Endothelial cell of umbilical vein (primary cell): ENCODE results near the gene MAPKAP1. TPM values are rescaled to one million over a fixed set of nuclear protein-coding genes. Genes with fewer than 3 reads are reported as not detected.

Source experiments
- BruUV-seq: library from RNA; stranded (reverse); fragments of 400-500 nt; replicated peaks from 2 replicates; lab custom pipeline; 2021; lab: Mats Ljungman, UMichigan
- CTCF ChIA-PET: fragments of 300-600, 350-600 bp; sonication (Branson Sonifier 250); formaldehyde crosslinking; loops from one replicate; lab custom pipeline; 2021; ENCODE audit warnings: antibody characterized with exemption, inconsistent platforms; lab: Charles Lee
- POLR2A ChIA-PET: fragments of 300-600, 350-600 bp; sonication (Branson Sonifier 250); formaldehyde crosslinking; loops from one replicate; lab custom pipeline; 2021; ENCODE audit warnings: antibody characterized with exemption, inconsistent platforms; lab: Charles Lee
- DNase-seq: peaks from one replicate; pipeline ENCODE4 v3.0.0-alpha.2; 2011; ENCODE audit warnings: low read depth, low spot score
- FAIRE-seq: peaks from 2 replicates; lab custom pipeline; 2011; peaks lifted over from hg19 to GRCh38; lab: Jason Lieb, UNC
- H2AFZ ChIP-seq: 2 replicates; pipeline ENCODE4 v1.6.0; 2012; ENCODE audit warnings: low read depth, low read length, control low read depth, inconsistent platforms
- H3K27ac ChIP-seq: 2 replicates; pipeline ENCODE4 v1.5.1; 2011; ENCODE audit warnings: low read depth, mild to moderate bottlenecking, control low read depth, low read length, moderate library complexity; ENCODE audit not compliant: insufficient read depth
- H3K27me3 ChIP-seq, 2 experiments: 2 replicates each; pipeline versions ENCODE4 v1.6.0 to v1.6.1; 2011; ENCODE audit warnings: low read length in 2 of 2, mixed read lengths in 1 of 2; ENCODE audit not compliant: control insufficient read depth in 2 of 2, insufficient read depth in 2 of 2
- H3K36me3 ChIP-seq, 2 experiments: 2 replicates in 1 of 2; 3 replicates in 1 of 2; pipeline ENCODE4 v1.5.1; 2011; ENCODE audit warnings: low read length in 2 of 2, mild to moderate bottlenecking in 1 of 2, moderate library complexity in 1 of 2; ENCODE audit not compliant: control insufficient read depth in 2 of 2, insufficient read depth in 2 of 2; ENCODE audit errors: extremely low read depth in 1 of 2
- H3K4me1 ChIP-seq: 3 replicates; pipeline ENCODE4 v1.5.1; 2011; ENCODE audit warnings: mild to moderate bottlenecking, low read length; ENCODE audit not compliant: control insufficient read depth, insufficient read depth; ENCODE audit errors: extremely low read depth
- H3K4me2 ChIP-seq: 2 replicates; pipeline ENCODE4 v1.6.1; 2011; ENCODE audit warnings: low read length, control low read depth, mixed read lengths; ENCODE audit not compliant: insufficient read depth
- H3K4me3 ChIP-seq, 3 experiments: fragments of 200-600 bp in 1 of 3; sonication (generic), shearing (Covaris generic) in 1 of 3; replicated peaks in 1 of 3; 2 replicates each; pipeline ENCODE4 v1.5.1; 2011 to 2016; ENCODE audit warnings: control low read depth in 3 of 3, low read length in 3 of 3, mild to moderate bottlenecking in 2 of 3, inconsistent platforms in 1 of 3, low read depth in 1 of 3, moderate library complexity in 1 of 3; ENCODE audit not compliant: insufficient read depth in 1 of 3
- H3K79me2 ChIP-seq: 2 replicates; pipeline ENCODE4 v1.6.0; 2012; ENCODE audit warnings: low read length, inconsistent platforms; ENCODE audit not compliant: control insufficient read depth, insufficient read depth
- H3K9ac ChIP-seq: replicated peaks from 2 replicates; pipeline ENCODE3; 2011; ENCODE audit warnings: low read length, control low read depth; ENCODE audit not compliant: insufficient read depth; ENCODE audit errors: extremely low read depth
- H3K9me1 ChIP-seq: replicated peaks from 3 replicates; pipeline ENCODE4 v1.6.0; 2011; ENCODE audit warnings: mild to moderate bottlenecking, low read length; ENCODE audit not compliant: control insufficient read depth, insufficient read depth; ENCODE audit errors: extremely low read depth
- H3K9me3 ChIP-seq: replicated peaks from 2 replicates; pipeline ENCODE4 v1.5.1; 2012; ENCODE audit warnings: low read length, inconsistent platforms; ENCODE audit not compliant: control insufficient read depth, insufficient read depth
- H4K20me1 ChIP-seq: replicated peaks from 2 replicates; pipeline ENCODE3; 2011; ENCODE audit warnings: mild to moderate bottlenecking, low read length; ENCODE audit not compliant: control insufficient read depth, insufficient read depth; ENCODE audit errors: extremely low read depth
- EZH2 ChIP-seq: IDR thresholded peaks from 2 replicates; pipeline ENCODE4 v1.6.1; 2012; ENCODE audit warnings: borderline replicate concordance, low read depth, mild to moderate bottlenecking, moderate library complexity, low read length, inconsistent platforms; ENCODE audit not compliant: severe bottlenecking
- FOS ChIP-seq: IDR thresholded peaks from 2 replicates; pipeline ENCODE4 v1.6.1; 2011; ENCODE audit warnings: mild to moderate bottlenecking, low read length, moderate library complexity, borderline replicate concordance; ENCODE audit not compliant: insufficient read depth
- GATA2 ChIP-seq: IDR thresholded peaks from 2 replicates; pipeline ENCODE4 v1.7.0; 2011; ENCODE audit warnings: low read depth, mild to moderate bottlenecking, moderate library complexity, mixed read lengths, low read length; ENCODE audit not compliant: insufficient read length, insufficient read depth
- JUN ChIP-seq: IDR thresholded peaks from 2 replicates; pipeline ENCODE4 v1.6.1; 2011; ENCODE audit warnings: borderline replicate concordance, low read depth; ENCODE audit not compliant: insufficient read length, insufficient read depth
- MYC ChIP-seq: IDR thresholded peaks from one replicate; pipeline ENCODE4 v1.6.1; 2011; ENCODE audit warnings: mild to moderate bottlenecking, low read depth, low read length
- POLR2A ChIP-seq: IDR thresholded peaks from 2 replicates; pipeline ENCODE4 v1.6.1; 2012; ENCODE audit warnings: low read depth, mild to moderate bottlenecking, control low read depth, low read length
- POLR2AphosphoS5 ChIP-seq: IDR thresholded peaks from 2 replicates; pipeline ENCODE4 v1.6.1; 2012; ENCODE audit warnings: low read depth, mild to moderate bottlenecking, control low read depth, low read length, moderate library complexity; ENCODE audit not compliant: insufficient read depth
- dilution Hi-C: fragments of 300-500 bp; cut with MboI; formaldehyde crosslinking; loops from one replicate; pipeline ENCODE4 v1.15.0; 2019; ENCODE audit warnings: low sequenced_read_pairs; ENCODE audit not compliant: extremely low pct_ligation_motif_present
- intact Hi-C: fragments of 100-400 bp; cut with micrococcal nuclease; formaldehyde crosslinking; loops from one replicate; pipeline ENCODE4 v1.10.0; 2022
- polyA plus RNA-seq, 4 experiments: library from polyadenylated mRNA; depleted of rRNA in 3 of 4; stranded (reverse) in 3 of 4; unstranded in 1 of 4; fragments of >200 nt; gene quantifications; 2 replicates each; pipeline versions ENCODE4 v1.2.1 to v1.2.3, GENCODE V29; 2011 to 2012; ENCODE audit warnings: missing spikeins in 1 of 4
- total RNA-seq: library from RNA; stranded (reverse); gene quantifications from 2 replicates; pipeline ENCODE4 v1.2.3, GENCODE V29; 2021
- TF ChIP-seq, protein P1 (sequence below): IDR thresholded peaks from 2 replicates; pipeline ENCODE4 v1.6.1; 2011; ENCODE audit not compliant: insufficient read depth, insufficient read length
- TF ChIP-seq, protein P2 (sequence below), 2 donors: IDR thresholded peaks; 1 replicate in 1 of 2; 2 replicates in 1 of 2; pipeline ENCODE4 v1.5.1; 2011; ENCODE audit warnings: low read length in 2 of 2, mild to moderate bottlenecking in 2 of 2, moderate library complexity in 2 of 2, control low read depth in 1 of 2, inconsistent platforms in 1 of 2, low read depth in 1 of 2; ENCODE audit not compliant: insufficient read depth in 1 of 2; ENCODE audit errors: extremely low read depth in 1 of 2

Gene MAPKAP1
- total and polyA plus RNA-seq, 2 donors (not counting 3 experiments of a cell fraction or from before 2014, with no cell fraction given): 61.9 to 99.1 TPM

DNA sequence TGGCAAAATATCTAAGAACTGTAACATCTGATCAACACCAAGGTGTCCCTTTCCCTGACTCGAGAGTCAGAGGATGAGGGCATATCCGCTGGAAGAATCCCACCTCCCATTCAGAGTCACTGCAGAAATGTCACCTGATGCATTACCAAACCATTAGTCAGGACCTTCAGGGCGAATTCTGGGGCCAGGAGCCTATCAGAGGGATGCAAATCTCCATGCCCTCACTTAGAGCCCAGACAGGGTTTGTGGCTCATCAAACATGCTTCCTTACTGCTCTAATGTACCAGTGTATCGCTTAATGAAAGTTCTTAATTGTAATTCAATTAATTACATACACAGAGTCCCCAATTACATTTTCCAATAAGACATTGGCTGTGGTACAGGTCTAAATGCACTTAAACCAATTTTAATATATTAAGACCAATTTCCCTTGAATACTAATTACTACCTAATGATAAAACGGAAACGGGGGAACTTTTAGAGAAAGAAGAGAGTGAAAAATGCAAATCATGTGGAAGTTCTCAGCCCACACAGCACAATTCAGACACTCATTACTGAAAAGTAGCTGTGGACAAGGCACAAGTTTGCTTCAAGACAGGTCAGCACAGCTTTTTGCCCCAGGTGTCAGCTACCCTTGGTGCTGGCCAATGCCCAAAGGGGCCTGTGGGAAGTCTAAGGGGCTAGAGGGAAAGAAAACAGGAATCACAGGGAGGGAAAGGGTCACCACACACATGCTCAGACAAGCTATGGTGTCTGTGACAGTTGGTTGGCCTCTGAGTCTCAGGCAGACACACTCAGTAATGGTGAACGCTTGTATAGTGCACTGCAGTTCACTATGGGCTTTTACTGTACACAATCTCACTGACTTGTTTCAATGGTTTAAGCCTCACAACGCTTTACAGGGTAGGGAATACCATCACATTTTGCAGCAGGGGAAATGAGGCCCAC, 211.6 kb downstream of the MAPKAP1 start:
- POLR2A ChIA-PET: no interaction called here
- no peak for FAIRE-seq
- no peak overlapping the region for H3K9ac ChIP-seq

More for the DNA sequence above, 211.6 kb downstream of the MAPKAP1 start:
- Histone ChIP-seq H3K9me1 (no peaks in the 10 kb centered on the region), H3K4me3 (no peak overlapping the region), H3K36me3 (no peaks in the 10 kb centered on the region), H3K27ac (no peak overlapping the region), H3K4me1 (no peaks in the 10 kb centered on the region), H3K9me3 (no peaks in the 10 kb centered on the region), H2AFZ (no peak overlapping the region), H3K27me3 (no peaks in the 10 kb centered on the region), H4K20me1 (no peaks in the 10 kb centered on the region), H3K4me2 (no peak overlapping the region), H3K79me2 (no peaks in the 10 kb centered on the region)
- TF ChIP-seq JUN: no peak
- TF ChIP-seq EZH2: no peak
- TF ChIP-seq, protein P1, sequence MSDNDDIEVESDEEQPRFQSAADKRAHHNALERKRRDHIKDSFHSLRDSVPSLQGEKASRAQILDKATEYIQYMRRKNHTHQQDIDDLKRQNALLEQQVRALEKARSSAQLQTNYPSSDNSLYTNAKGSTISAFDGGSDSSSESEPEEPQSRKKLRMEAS: no peak
- no peak for TF ChIP-seq GATA2
- TF ChIP-seq MYC: no peak
- TF ChIP-seq, protein P2, sequence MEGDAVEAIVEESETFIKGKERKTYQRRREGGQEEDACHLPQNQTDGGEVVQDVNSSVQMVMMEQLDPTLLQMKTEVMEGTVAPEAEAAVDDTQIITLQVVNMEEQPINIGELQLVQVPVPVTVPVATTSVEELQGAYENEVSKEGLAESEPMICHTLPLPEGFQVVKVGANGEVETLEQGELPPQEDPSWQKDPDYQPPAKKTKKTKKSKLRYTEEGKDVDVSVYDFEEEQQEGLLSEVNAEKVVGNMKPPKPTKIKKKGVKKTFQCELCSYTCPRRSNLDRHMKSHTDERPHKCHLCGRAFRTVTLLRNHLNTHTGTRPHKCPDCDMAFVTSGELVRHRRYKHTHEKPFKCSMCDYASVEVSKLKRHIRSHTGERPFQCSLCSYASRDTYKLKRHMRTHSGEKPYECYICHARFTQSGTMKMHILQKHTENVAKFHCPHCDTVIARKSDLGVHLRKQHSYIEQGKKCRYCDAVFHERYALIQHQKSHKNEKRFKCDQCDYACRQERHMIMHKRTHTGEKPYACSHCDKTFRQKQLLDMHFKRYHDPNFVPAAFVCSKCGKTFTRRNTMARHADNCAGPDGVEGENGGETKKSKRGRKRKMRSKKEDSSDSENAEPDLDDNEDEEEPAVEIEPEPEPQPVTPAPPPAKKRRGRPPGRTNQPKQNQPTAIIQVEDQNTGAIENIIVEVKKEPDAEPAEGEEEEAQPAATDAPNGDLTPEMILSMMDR (IDR thresholded peaks at IDR 0.05; ENCODE audit: extremely low read depth in 1 of 2, insufficient read depth in 1 of 2, low read depth in 1 of 2, low read length in 2 of 2): no peak
- TF ChIP-seq POLR2A: no peak
- TF ChIP-seq FOS: no peak
- TF ChIP-seq POLR2AphosphoS5: no peak
- BruUV-seq: no TSS peak
- no peak for DNase-seq
- CTCF ChIA-PET: interaction anchor here (1.5 kb wide), 1 partner anchor 107 kb away, joined by 3 read pairs; no protein-coding TSS in a partner anchor
- dilution Hi-C loops: no loop called here
- intact Hi-C loops: no loop called here
